GM19193 (cell line): ENCODE measurements around the gene GPATCH8.

Experiments used
- POLR2A ChIP-seq: IDR thresholded peaks from 4 replicates; pipeline ENCODE4 v1.6.1; 2011; ENCODE audit not compliant: insufficient read depth, insufficient read length; ENCODE audit errors: extremely low read depth

Gene GPATCH8

GRCh38 chr17:44381810-44382305, 121.3 kb downstream of the GPATCH8 start:
- no peak for TF ChIP-seq POLR2A

- no peak for TF ChIP-seq POLR2A
Observed at GRCh38 chr17:44380767-44381166, 122.4 kb downstream of the GPATCH8 start.

- TF ChIP-seq POLR2A = no peak
Observed at GRCh38 chr17:44379887-44380286, 123.3 kb downstream of the GPATCH8 start.

GRCh38 chr17:44378171-44378705, 125.0 kb downstream of the GPATCH8 start:
- no peak for TF ChIP-seq POLR2A

GRCh38 chr17:44376779-44377178, 126.4 kb downstream of the GPATCH8 start:
- TF ChIP-seq POLR2A = no peak

GRCh38 chr17:44376124-44376523, 127.1 kb downstream of the GPATCH8 start:
- no peak for TF ChIP-seq POLR2A

- TF ChIP-seq POLR2A = no peak
Observed at GRCh38 chr17:44375196-44376017, 127.8 kb downstream of the GPATCH8 start.

- TF ChIP-seq POLR2A = no peak
Observed at GRCh38 chr17:44374306-44375195, 128.7 kb downstream of the GPATCH8 start.

GRCh38 chr17:44372036-44372435, 131.2 kb downstream of the GPATCH8 start:
- TF ChIP-seq POLR2A = no peak

GRCh38 chr17:44367231-44367979, 135.8 kb downstream of the GPATCH8 start:
- TF ChIP-seq POLR2A = no peak

GRCh38 chr17:44363613-44364159, 139.5 kb downstream of the GPATCH8 start, which contains the start of gene FAM171A2:
FAM171A2 (minus strand) TSS chr17:44363853; CDS start chr17:44363714, 139 bp downstream.
- TF ChIP-seq POLR2A = no peak

GRCh38 chr17:44362949-44363612, 140.1 kb downstream of the GPATCH8 start:
- no peak for TF ChIP-seq POLR2A

GRCh38 chr17:44362459-44362948, 140.7 kb downstream of the GPATCH8 start:
- no peak for TF ChIP-seq POLR2A
